ENCODE data around the gene TMPRSS12.
"Not testable (repeated sequence)": the region's sequence is repeated elsewhere in the genome, so short reads cannot be mapped to it uniquely, and the experiment has no call there.

The TMPRSS12 gene

GRCh38 chr12:50927356-50927755 lies 84.6 kb downstream of the TMPRSS12 start:
- no peak for DNase-seq

GRCh38 chr12:50927766-50928224 lies 85.1 kb downstream of the TMPRSS12 start:
- DNase-seq: no peak

- no peak for DNase-seq
Observed at GRCh38 chr12:50928392-50928791, 85.7 kb downstream of the TMPRSS12 start.

GRCh38 chr12:50929831-50930230 lies 87.1 kb downstream of the TMPRSS12 start:
- DNase-seq: no peak

GRCh38 chr12:50930477-50930876 lies 87.8 kb downstream of the TMPRSS12 start:
- DNase-seq: not testable (repeated sequence)

GRCh38 chr12:50932787-50933280 lies 90.1 kb downstream of the TMPRSS12 start:
- DNase-seq: no peak

GRCh38 chr12:50933459-50934124 lies 90.9 kb downstream of the TMPRSS12 start:
- DNase-seq: no peak

GRCh38 chr12:50934371-50934851 lies 91.7 kb downstream of the TMPRSS12 start:
- DNase-seq: no peak

- DNase-seq: no peak
Observed at GRCh38 chr12:50934981-50935807, 92.5 kb downstream of the TMPRSS12 start.

GRCh38 chr12:50936821-50937530 lies 94.2 kb downstream of the TMPRSS12 start:
- no peak for DNase-seq

Data from stimulated activated CD4-positive, alpha-beta T cell treated with anti-CD3 and anti-CD28 coated beads, Interleukin-2, amount 100 ng/mL, for 24 hours (primary cell).